HepG2 (cell line): ENCODE measurements around the gene GTF2I. TPM values are rescaled to one million over a fixed set of nuclear protein-coding genes. Genes with fewer than 3 reads are reported as not detected.

Source experiments
- CCDC6 ChIP-seq: sonication (generic); formaldehyde crosslinking; IDR thresholded peaks from 2 replicates; pipeline ENCODE4 v1.8.1; 2022; ENCODE audit warnings: mild to moderate bottlenecking, missing genetic modification reagents, moderate library complexity
- CREM ChIP-seq, 2 experiments: sonication (generic) in 1 of 2; formaldehyde crosslinking in 1 of 2; IDR thresholded peaks; 2 replicates each; pipeline versions ENCODE4 v1.4.0 to v1.6.1; 2016 to 2020; ENCODE audit warnings: antibody characterized with exemption in 1 of 2, mild to moderate bottlenecking in 1 of 2, missing genetic modification reagents in 1 of 2
- EP300 ChIP-seq, 3 experiments: sonication (generic) in 1 of 3; formaldehyde crosslinking in 1 of 3; IDR thresholded peaks; 2 replicates each; pipeline versions ENCODE4 v1.5.1 to v1.6.1; 2011 to 2020; ENCODE audit warnings: low read depth in 2 of 3, low read length in 2 of 3, borderline replicate concordance in 1 of 3, improper control_type of control experiment in 1 of 3, mild to moderate bottlenecking in 1 of 3, missing genetic modification reagents in 1 of 3, moderate library complexity in 1 of 3
- FOSL2 ChIP-seq: sonication (generic); formaldehyde crosslinking; IDR thresholded peaks from 2 replicates; pipeline ENCODE4 v1.4.0; 2020; ENCODE audit warnings: missing genetic modification reagents
- FOXP4 ChIP-seq: sonication (generic); formaldehyde crosslinking; IDR thresholded peaks from 2 replicates; pipeline ENCODE4 v1.4.0; 2020; ENCODE audit warnings: missing genetic modification reagents
- JUNB ChIP-seq: sonication (generic); formaldehyde crosslinking; IDR thresholded peaks from 2 replicates; pipeline ENCODE4 v1.8.0; 2022; ENCODE audit warnings: missing genetic modification reagents, mild to moderate bottlenecking, borderline replicate concordance
- KMT2B ChIP-seq: IDR thresholded peaks from 2 replicates; pipeline ENCODE4 v1.6.1; 2016; ENCODE audit warnings: missing genetic modification reagents, missing compliant biosample characterization
- MIXL1 ChIP-seq: IDR thresholded peaks from 2 replicates; pipeline ENCODE4 v1.6.1; 2016
- MYPOP ChIP-seq: sonication (generic); formaldehyde crosslinking; IDR thresholded peaks from 2 replicates; pipeline ENCODE4 v1.8.1; 2023; ENCODE audit warnings: mild to moderate bottlenecking, moderate library complexity, missing genetic modification reagents
- NFYB ChIP-seq: sonication (generic); formaldehyde crosslinking; IDR thresholded peaks from 2 replicates; pipeline ENCODE4 v1.4.0; 2020; ENCODE audit warnings: missing genetic modification reagents
- NR2C2 ChIP-seq: sonication (generic); formaldehyde crosslinking; IDR thresholded peaks from 2 replicates; pipeline ENCODE4 v1.4.0; 2020; ENCODE audit warnings: missing genetic modification reagents, mild to moderate bottlenecking, moderate library complexity, borderline replicate concordance
- PBX2 ChIP-seq: IDR thresholded peaks from 2 replicates; pipeline ENCODE4 v1.6.1; 2016; ENCODE audit warnings: control low read depth
- REST ChIP-seq, 2 experiments: IDR thresholded peaks; 2 replicates each; pipeline ENCODE4 v1.6.1; 2011 to 2012; ENCODE audit warnings: low read length in 2 of 2, borderline replicate concordance in 1 of 2, low read depth in 1 of 2, mild to moderate bottlenecking in 1 of 2, moderate library complexity in 1 of 2
- TFAP4 ChIP-seq: sonication (generic); IDR thresholded peaks from 2 replicates; pipeline ENCODE4 v1.6.1; 2016; ENCODE audit warnings: low read depth, borderline replicate concordance
- ZKSCAN8 ChIP-seq: IDR thresholded peaks from 2 replicates; pipeline ENCODE4 v1.6.1; 2016; ENCODE audit warnings: borderline replicate concordance, missing genetic modification reagents, missing compliant biosample characterization
- ZNF207 ChIP-seq: fragments of 450-650 bp; IDR thresholded peaks from 2 replicates; pipeline ENCODE4 v1.6.1; 2016; ENCODE audit warnings: antibody characterized with exemption, borderline replicate concordance
- ZNF510 ChIP-seq: sonication (generic); formaldehyde crosslinking; IDR thresholded peaks from 2 replicates; pipeline ENCODE4 v1.4.0; 2020; ENCODE audit warnings: low read depth, mild to moderate bottlenecking, missing genetic modification reagents
- ZNF580 ChIP-seq: IDR thresholded peaks from 2 replicates; pipeline ENCODE4 v1.6.1; 2016; ENCODE audit warnings: low read depth, borderline replicate concordance
- ZNF670 ChIP-seq: sonication (generic); formaldehyde crosslinking; IDR thresholded peaks from 2 replicates; pipeline ENCODE4 v1.8.0; 2022; ENCODE audit warnings: mild to moderate bottlenecking, missing genetic modification reagents, borderline replicate concordance
- polyA plus RNA-seq, 8 experiments: library from polyadenylated mRNA; depleted of rRNA in 3 of 8; stranded (reverse) in 7 of 8; unstranded in 1 of 8; fragments of >200 nt; fragmentation: Illumina TruSeq in 4 of 8; extraction: Trizol in 4 of 8; gene quantifications; 2 replicates each; pipeline versions ENCODE4 v1.2.1 to v1.2.3, GENCODE V29; 2011 to 2016; ENCODE audit warnings: low read depth in 4 of 8, missing spikeins in 1 of 8, mixed read lengths in 1 of 8; ENCODE audit not compliant: insufficient read depth in 1 of 8
- total RNA-seq, 5 experiments: library from RNA; depleted of rRNA; stranded (reverse); fragments of >200 nt; fragmentation: Illumina TruSeq; extraction: Trizol; gene quantifications; 2 replicates each; pipeline ENCODE4 v1.2.3, GENCODE V29; 2016; ENCODE audit warnings: low read depth in 1 of 5

The GTF2I gene
- total and polyA plus RNA-seq, 2 of the 13 experiments (the other 11 are each of a cell fraction or from before 2014, with no cell fraction given) = 74.6 to 125 TPM

GRCh38 chr7:74653686-74654181 lies 3.8 kb upstream of the GTF2I start (continued):
- TF ChIP-seq KMT2B = peak; percentile 18; the same call in 1 of the 2 replicates
- TF ChIP-seq FOXP4 (CRISPR knock-in tag) = peak; percentile 81
- peak; percentile 69; the same call in 1 of the 2 replicates for TF ChIP-seq ZNF670
- peak; percentile 42; the same call in 1 of the 2 replicates for TF ChIP-seq MYPOP (CRISPR knock-in tag)
- peak; percentile 51; the same call in 1 of the 2 replicates for TF ChIP-seq CREM (IDR thresholded peaks at IDR 0.05)
- no peak for TF ChIP-seq CREM (CRISPR knock-in tag; IDR thresholded peaks at IDR 0.05)
- TF ChIP-seq REST (IDR thresholded peaks at IDR 0.05; ENCODE audit: borderline replicate concordance in 1 of 2, low read depth in 1 of 2, low read length in 2 of 2) = no peak; a peak in 1 of 4 replicates
- peak; percentile 41; the same call in 1 of the 2 replicates for TF ChIP-seq NR2C2 (CRISPR knock-in tag)
- TF ChIP-seq ZKSCAN8 = peak; percentile 40; the same call in 1 of the 2 replicates
- TF ChIP-seq PBX2 (CRISPR knock-in tag) = no peak
- TF ChIP-seq TFAP4 = peak; percentile 100
- TF ChIP-seq NFYB (CRISPR knock-in tag) = peak; percentile 48
- TF ChIP-seq ZNF510 (CRISPR knock-in tag) = 0 out of 2 replicates have a peak, but pooled peaks have one; percentile 47
- TF ChIP-seq ZNF580 (CRISPR knock-in tag) = peak; percentile 29; the same call in 1 of the 2 replicates
- TF ChIP-seq JUNB (CRISPR knock-in tag) = no peak
- TF ChIP-seq MIXL1 (CRISPR knock-in tag) = peak; percentile 77
- peak; percentile 75 for TF ChIP-seq FOSL2 (CRISPR knock-in tag)
- peak in 1 of 2 experiments; percentile 85; a peak in 2 of 4 replicates for TF ChIP-seq EP300 (IDR thresholded peaks at IDR 0.05; ENCODE audit: low read depth in 2 of 2, low read length in 2 of 2)
- no peak; the same call in 1 of the 2 replicates for TF ChIP-seq EP300 (CRISPR knock-in tag; IDR thresholded peaks at IDR 0.05; ENCODE audit: borderline replicate concordance)
- peak; percentile 52; the same call in 1 of the 2 replicates for TF ChIP-seq CCDC6 (CRISPR knock-in tag)
- TF ChIP-seq ZNF207 = no peak
